Activated B cell treated with CpG ODN at 0.5 μM for 24 hours (primary cell): Measurements from ENCODE around the gene CDK14. TPM values are rescaled to one million over a fixed set of nuclear protein-coding genes. Genes with fewer than 3 reads are reported as not detected.

ENCODE experiments used
- ATAC-seq: fragments of 200-7000 bp; cut with Tn5 transposase; one replicate; pipeline ENCODE4 v1.10.0; 2021; ENCODE audit warnings: low read depth, mild to moderate bottlenecking, moderate library complexity
- CTCF ChIA-PET: fragments of 350-600 bp; sonication (Branson Sonifier 250); formaldehyde crosslinking; loops from one replicate; lab custom pipeline; 2021; ENCODE audit warnings: antibody characterized with exemption; lab: Charles Lee
- POLR2A ChIA-PET: fragments of 350-600 bp; sonication (Branson Sonifier 250); formaldehyde crosslinking; loops from one replicate; lab custom pipeline; 2021; ENCODE audit warnings: antibody characterized with exemption; lab: Charles Lee
- DNase-seq: peaks from one replicate; pipeline ENCODE4 v3.0.0; 2022
- H3K27ac Mint-ChIP-seq: one replicate; pipeline ENCODE4 v1.8.0; 2020; ENCODE audit warnings: mixed read lengths
- H3K27me3 Mint-ChIP-seq: one replicate; pipeline ENCODE4 v1.8.0; 2021; ENCODE audit warnings: mixed read lengths
- H3K36me3 Mint-ChIP-seq: one replicate; pipeline ENCODE4 v1.8.0; 2021; ENCODE audit warnings: low read depth, mixed read lengths
- H3K4me1 Mint-ChIP-seq: one replicate; pipeline ENCODE4 v1.8.0; 2021; ENCODE audit warnings: mixed read lengths
- H3K4me3 Mint-ChIP-seq: one replicate; pipeline ENCODE4 v1.8.0; 2020; ENCODE audit warnings: mild to moderate bottlenecking, mixed read lengths
- H3K9me3 Mint-ChIP-seq: one replicate; pipeline ENCODE4 v1.8.0; 2020; ENCODE audit warnings: mixed read lengths
- intact Hi-C: fragments of 100-400 bp; cut with micrococcal nuclease; formaldehyde crosslinking; loops from one replicate; pipeline ENCODE4 v1.15.1; 2024
- total RNA-seq: library from RNA; stranded (reverse); gene quantifications from 2 replicates; pipeline ENCODE4 v1.2.3, GENCODE V29; 2022
- TF ChIP-seq, protein P1 (sequence below): fragments of 200-600 bp; IDR thresholded peaks from one replicate; pipeline ENCODE4 v1.8.0; 2022; ENCODE audit warnings: antibody characterized with exemption, mild to moderate bottlenecking

Gene CDK14
- total RNA-seq, 1 donor from 2014 or later: 140 TPM

DNA sequence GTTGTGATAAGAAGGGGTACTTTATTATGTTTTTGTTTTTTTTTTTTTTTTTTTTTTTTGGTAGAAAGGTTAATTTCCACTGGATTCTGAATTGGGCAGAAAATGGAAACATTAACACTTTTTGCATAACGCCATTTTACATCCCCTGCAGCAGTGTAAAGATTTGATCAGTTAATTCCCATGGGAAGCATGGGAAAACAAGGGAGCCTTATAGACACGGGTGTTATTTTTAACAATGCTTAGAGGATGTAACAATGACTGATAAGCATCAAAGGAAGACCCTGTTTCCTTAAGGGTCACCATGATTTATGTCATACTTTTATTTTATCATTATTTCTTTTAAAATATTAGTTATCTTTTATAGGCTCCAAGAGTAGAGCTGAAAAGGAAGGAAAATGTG lies 140.2 kb downstream of the CDK14 start:
- ChIA-PET POLR2A (interaction anchor here (1.1 to 2.2 kb wide), 6 partner anchors 14 to 35 kb away, joined by 3 to 15 read pairs (median 4); no protein-coding TSS in a partner anchor), CTCF (interaction anchor here (0.7 to 1.1 kb wide), 2 partner anchors 10 to 24 kb away, joined by 3 read pairs; no protein-coding TSS in a partner anchor)
- H3K36me3 Mint-ChIP-seq: peaks cover 66% of the 10 kb centered on the region
- DNase-seq (no peak), ATAC-seq (no peak)
- no peaks in the 10 kb centered on the region for H3K27me3 Mint-ChIP-seq
- peaks cover 27% of the 10 kb centered on the region for H3K9me3 Mint-ChIP-seq
- H3K4me1 Mint-ChIP-seq: peaks cover 93% of the 10 kb centered on the region
- TF ChIP-seq, protein P1, sequence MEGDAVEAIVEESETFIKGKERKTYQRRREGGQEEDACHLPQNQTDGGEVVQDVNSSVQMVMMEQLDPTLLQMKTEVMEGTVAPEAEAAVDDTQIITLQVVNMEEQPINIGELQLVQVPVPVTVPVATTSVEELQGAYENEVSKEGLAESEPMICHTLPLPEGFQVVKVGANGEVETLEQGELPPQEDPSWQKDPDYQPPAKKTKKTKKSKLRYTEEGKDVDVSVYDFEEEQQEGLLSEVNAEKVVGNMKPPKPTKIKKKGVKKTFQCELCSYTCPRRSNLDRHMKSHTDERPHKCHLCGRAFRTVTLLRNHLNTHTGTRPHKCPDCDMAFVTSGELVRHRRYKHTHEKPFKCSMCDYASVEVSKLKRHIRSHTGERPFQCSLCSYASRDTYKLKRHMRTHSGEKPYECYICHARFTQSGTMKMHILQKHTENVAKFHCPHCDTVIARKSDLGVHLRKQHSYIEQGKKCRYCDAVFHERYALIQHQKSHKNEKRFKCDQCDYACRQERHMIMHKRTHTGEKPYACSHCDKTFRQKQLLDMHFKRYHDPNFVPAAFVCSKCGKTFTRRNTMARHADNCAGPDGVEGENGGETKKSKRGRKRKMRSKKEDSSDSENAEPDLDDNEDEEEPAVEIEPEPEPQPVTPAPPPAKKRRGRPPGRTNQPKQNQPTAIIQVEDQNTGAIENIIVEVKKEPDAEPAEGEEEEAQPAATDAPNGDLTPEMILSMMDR: no peak
- no peak overlapping the region for H3K4me3 Mint-ChIP-seq
- peak overlapping the region; percentile 95 for H3K27ac Mint-ChIP-seq
- intact Hi-C loops: loop anchor here (2.0 to 5.0 kb wide), 2 partner anchors 14 to 139 kb away; partner anchors contain the start of gene CDK14

GRCh38 chr7:90736968-90737939 lies 141.1 kb downstream of the CDK14 start:
- Mint-ChIP-seq H3K9me3 (peaks cover 21% of the 10 kb centered on the region), H3K27ac (peak overlapping the region; percentile 95), H3K36me3 (peaks cover 57% of the 10 kb centered on the region), H3K27me3 (no peaks in the 10 kb centered on the region), H3K4me1 (peaks cover 88% of the 10 kb centered on the region), H3K4me3 (peak overlapping the region; percentile 59)
- DNase-seq: no peak
- TF ChIP-seq, protein P1: no peak
- ChIA-PET POLR2A (interaction anchor here (1.1 to 2.2 kb wide), 3 partner anchors 15 to 27 kb away, joined by 3 to 15 read pairs (median 3); no protein-coding TSS in a partner anchor), CTCF (interaction anchor here (0.7 to 1.6 kb wide), 4 partner anchors 11 to 29 kb away, joined by 3 to 5 read pairs (median 4); no protein-coding TSS in a partner anchor)
- intact Hi-C loops: loop anchor here (1.0 to 5.0 kb wide), 7 partner anchors 10 to 140 kb away; partner anchors contain the start of gene CDK14
- peak; percentile 92 for ATAC-seq

DNA sequence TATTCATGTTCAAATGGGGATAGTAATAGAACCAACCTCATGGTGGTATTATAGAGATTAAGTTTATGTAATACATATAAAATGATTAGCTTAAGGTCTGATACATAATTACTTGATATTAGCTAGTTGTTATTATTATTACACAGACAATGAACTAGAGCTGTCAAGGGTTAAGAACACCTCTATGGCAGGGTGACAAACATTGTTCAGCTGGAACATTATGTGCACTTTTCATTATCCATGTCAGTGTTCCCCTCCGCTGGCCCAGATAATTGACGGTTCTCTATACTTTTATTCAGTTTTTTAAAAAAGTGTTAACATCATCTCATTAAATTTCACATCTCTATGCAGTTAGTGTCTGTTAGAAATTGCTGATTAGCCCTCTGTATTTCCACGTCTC lies 142.1 kb downstream of the CDK14 start:
- peak overlapping the region; percentile 95 for H3K27ac Mint-ChIP-seq
- peak overlapping the region; percentile 28 for H3K4me3 Mint-ChIP-seq
- H3K4me1 Mint-ChIP-seq: peaks cover 78% of the 10 kb centered on the region
- ChIA-PET POLR2A (interaction anchor here (0.7 to 2.2 kb wide), 3 partner anchors 12 to 28 kb away, joined by 3 to 15 read pairs (median 3); no protein-coding TSS in a partner anchor), CTCF (interaction anchor here (1.4 to 1.6 kb wide), 2 partner anchors 10 to 28 kb away, joined by 4 to 5 read pairs; no protein-coding TSS in a partner anchor)
- peaks cover 13% of the 10 kb centered on the region for H3K9me3 Mint-ChIP-seq
- intact Hi-C loops: loop anchor here (5.0 kb wide), 1 partner anchor 141 kb away; the partner anchor contains the start of gene CDK14
- no peaks in the 10 kb centered on the region for H3K27me3 Mint-ChIP-seq
- DNase-seq (no peak), ATAC-seq (no peak)
- TF ChIP-seq, protein P1: no peak
- peaks cover 47% of the 10 kb centered on the region for H3K36me3 Mint-ChIP-seq

GRCh38 chr7:90739716-90740115 lies 143.6 kb downstream of the CDK14 start:
- TF ChIP-seq, protein P1: no peak
- peaks cover 2% of the 10 kb centered on the region for H3K9me3 Mint-ChIP-seq
- H3K27ac Mint-ChIP-seq: peak overlapping the region; percentile 95
- no peak overlapping the region for H3K4me3 Mint-ChIP-seq
- intact Hi-C loops: loop anchor here (5.0 kb wide), 1 partner anchor 142 kb away; the partner anchor contains the start of gene CDK14
- H3K36me3 Mint-ChIP-seq: peaks cover 34% of the 10 kb centered on the region
- H3K4me1 Mint-ChIP-seq: peaks cover 65% of the 10 kb centered on the region
- ChIA-PET POLR2A (no interaction called here), CTCF (interaction anchor here (1.0 to 1.5 kb wide), 2 partner anchors 9 to 31 kb away, joined by 4 to 5 read pairs; no protein-coding TSS in a partner anchor)
- no peak for DNase-seq
- H3K27me3 Mint-ChIP-seq: no peaks in the 10 kb centered on the region
- ATAC-seq: no peak
